ENCODE results near the gene SERPINA3.

DNA sequence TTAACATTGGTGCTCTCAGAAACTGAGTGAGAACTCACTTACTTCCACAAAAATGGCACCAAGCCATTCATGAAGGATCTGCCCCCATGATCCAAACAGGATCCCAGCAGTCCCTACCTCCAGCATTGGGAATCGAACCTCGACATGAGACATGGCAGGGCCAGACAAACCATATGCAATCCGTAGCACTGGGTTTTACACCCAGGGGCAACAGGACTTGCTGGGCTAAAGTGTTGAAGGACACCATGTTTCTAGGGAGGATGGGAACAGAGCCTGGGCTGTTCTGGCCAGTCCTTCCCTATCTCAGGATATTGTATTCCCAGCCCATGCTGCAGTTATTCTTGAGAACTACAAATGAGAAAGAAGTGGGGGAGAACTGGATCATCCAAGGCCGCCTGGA is 36.6 kb downstream of the SERPINA3 start:
- TF ChIP-seq, protein P1, sequence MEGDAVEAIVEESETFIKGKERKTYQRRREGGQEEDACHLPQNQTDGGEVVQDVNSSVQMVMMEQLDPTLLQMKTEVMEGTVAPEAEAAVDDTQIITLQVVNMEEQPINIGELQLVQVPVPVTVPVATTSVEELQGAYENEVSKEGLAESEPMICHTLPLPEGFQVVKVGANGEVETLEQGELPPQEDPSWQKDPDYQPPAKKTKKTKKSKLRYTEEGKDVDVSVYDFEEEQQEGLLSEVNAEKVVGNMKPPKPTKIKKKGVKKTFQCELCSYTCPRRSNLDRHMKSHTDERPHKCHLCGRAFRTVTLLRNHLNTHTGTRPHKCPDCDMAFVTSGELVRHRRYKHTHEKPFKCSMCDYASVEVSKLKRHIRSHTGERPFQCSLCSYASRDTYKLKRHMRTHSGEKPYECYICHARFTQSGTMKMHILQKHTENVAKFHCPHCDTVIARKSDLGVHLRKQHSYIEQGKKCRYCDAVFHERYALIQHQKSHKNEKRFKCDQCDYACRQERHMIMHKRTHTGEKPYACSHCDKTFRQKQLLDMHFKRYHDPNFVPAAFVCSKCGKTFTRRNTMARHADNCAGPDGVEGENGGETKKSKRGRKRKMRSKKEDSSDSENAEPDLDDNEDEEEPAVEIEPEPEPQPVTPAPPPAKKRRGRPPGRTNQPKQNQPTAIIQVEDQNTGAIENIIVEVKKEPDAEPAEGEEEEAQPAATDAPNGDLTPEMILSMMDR (IDR thresholded peaks at IDR 0.05): no peak
- TF ChIP-seq POLR2AphosphoS5 (IDR thresholded peaks at IDR 0.05): no peak

Data from suprapubic skin (tissue), 3 donors.